Measurements from ENCODE around the gene TMEM164. TPM values are rescaled to one million over a fixed set of nuclear protein-coding genes. Genes with fewer than 3 reads are reported as not detected.

Gene TMEM164
- total RNA-seq, 1 donor from 2014 or later, result 14.2 TPM

DNA sequence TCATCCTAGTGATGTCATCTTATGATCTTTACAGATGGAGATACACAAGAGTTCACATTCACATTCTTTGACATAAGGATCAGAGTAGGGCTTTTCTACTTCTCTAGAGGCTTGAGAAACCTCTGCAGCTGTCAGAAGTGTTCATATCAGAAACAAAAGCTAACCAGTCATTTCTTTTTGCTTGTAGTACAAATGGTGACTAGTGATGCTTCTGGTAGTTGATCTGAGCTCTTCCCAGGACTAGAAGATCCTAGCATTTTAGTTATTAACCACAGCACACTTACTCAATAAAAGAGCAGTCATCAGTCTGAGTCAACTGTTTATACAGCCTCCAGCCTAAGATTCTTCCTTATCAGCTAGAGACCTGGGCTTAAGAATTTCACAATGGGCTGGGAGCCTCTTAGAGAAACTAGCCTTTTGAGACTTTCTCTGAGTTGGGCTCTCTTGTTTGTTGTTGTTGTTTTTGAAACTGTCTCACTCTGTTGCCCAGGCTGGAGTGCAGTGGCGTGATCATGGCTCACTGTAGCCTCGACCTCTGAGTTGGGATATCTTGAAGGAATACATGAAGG lies 84.1 kb downstream of the TMEM164 start:
- Histone ChIP-seq H3K36me3 (ENCODE audit: control insufficient read depth, insufficient read depth, low read length) (no peaks in the 10 kb centered on the region), H3K4me3 (ENCODE audit: low read depth, low read length) (no peak overlapping the region), H3K27me3 (ENCODE audit: control insufficient read depth, insufficient read depth, low read length) (no peaks in the 10 kb centered on the region)
- TF ChIP-seq CTCF (IDR thresholded peaks at IDR 0.05; ENCODE audit: insufficient read depth, low read length, poor library complexity, severe bottlenecking), result no peak
- peak; percentile 75 for DNase-seq (ENCODE audit: low read depth)

DNA sequence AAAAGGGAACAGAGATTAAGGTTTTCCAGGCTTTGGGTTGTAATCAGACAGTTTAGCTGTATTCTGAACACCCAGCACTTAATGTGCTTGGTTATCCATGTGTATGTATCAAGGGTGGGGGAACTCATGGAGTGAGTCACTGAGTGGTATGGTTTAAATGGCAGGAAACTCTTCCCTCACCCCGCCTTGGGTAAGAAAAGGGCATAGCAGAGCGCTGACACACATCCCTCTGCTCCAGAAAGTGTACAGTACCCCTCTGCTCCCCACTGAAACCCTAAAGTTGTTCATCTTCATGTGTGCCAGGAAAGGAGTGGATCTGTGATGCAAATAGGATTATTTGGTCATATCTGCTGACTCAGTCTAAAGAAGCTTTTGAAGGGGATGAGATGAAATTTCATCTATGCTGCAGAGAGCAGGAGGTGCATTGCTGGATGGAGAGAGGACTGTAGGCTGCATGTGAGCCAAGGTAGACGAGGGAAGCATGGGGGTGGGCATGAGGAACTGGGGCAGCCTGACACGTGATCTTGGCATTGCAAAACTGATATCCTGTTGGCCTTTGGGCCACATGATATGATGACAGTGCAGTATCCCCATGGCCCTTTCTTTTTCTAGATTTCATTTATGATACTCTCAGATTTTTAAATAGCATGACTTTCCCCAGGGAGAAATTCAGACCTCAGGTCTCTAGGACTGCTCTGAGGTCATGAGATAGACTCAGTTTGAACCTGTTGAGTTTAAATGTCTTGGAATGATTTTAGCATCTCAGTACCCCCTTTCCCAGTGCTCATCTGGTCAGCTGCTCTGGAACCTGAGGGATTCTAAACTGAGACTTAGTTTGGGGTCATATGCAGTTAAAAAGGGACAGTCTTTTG lies 84.8 kb downstream of the TMEM164 start:
- no peaks in the 10 kb centered on the region for H3K36me3 ChIP-seq (ENCODE audit: control insufficient read depth, insufficient read depth, low read length)
- no peak for TF ChIP-seq CTCF (IDR thresholded peaks at IDR 0.05; ENCODE audit: insufficient read depth, low read length, poor library complexity, severe bottlenecking)
- no peaks in the 10 kb centered on the region for H3K27me3 ChIP-seq (ENCODE audit: control insufficient read depth, insufficient read depth, low read length)
- no peak overlapping the region for H3K4me3 ChIP-seq (ENCODE audit: low read depth, low read length)
- peak; percentile 70 for DNase-seq (ENCODE audit: low read depth)

DNA sequence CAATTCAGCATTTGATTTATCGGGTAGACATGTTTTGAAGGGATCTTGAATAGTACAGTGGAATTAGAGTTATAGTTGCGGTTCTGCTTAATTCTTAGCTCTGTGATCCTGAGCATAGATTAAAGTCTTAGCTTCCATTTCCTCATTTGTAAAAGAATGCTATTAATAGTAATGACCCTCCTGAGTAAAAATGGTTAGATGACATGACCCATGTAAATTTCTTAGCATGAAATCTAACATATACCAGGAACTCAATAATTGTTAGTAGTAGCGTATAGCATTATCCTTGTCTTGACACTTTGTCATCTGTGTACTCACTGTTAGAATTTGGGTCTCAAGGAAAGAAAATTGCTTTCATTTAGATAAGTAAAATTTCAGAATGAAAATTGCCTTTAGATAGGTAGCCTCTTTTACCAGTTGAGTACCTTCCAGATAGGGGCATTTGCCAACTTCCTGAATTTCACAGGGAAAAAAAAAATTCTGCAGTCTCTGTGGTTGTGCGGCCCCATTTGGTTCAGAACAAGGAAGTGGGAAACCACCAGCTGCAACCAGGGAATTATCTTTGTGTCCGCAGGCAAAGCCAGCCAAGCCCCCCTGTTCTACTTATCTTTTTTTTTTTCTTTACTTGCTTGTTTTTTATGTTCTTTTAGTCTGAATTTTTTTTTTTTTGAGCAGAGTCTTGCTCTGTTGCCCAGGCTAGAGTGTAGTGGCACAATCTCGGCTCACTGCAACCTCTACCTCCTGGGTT lies 86.9 kb downstream of the TMEM164 start:
- Histone ChIP-seq H3K4me3 (ENCODE audit: low read depth, low read length) (no peak overlapping the region), H3K36me3 (ENCODE audit: control insufficient read depth, insufficient read depth, low read length) (no peaks in the 10 kb centered on the region), H3K27me3 (ENCODE audit: control insufficient read depth, insufficient read depth, low read length) (no peaks in the 10 kb centered on the region)
- TF ChIP-seq CTCF (IDR thresholded peaks at IDR 0.05; ENCODE audit: insufficient read depth, low read length, poor library complexity, severe bottlenecking), result no peak
- no peak for DNase-seq (ENCODE audit: low read depth)

DNA sequence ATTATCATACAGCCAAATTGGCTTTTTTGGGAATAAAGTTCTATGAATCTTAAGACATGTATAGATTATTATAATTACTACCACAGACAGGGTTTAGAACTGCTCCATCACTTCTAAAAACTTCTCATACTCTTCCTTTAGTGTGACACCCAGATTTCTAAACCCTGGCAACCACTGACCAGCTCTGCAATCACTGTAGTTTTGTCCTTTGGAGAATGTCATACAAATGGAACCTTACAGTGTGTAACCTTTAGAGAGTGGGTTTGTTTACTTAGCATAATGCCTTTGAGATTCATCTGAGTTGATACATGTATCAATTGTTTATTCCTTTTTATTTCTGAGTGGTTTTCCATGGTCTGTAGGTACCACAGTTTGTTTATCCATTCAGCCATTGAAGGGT lies 95.0 kb downstream of the TMEM164 start:
- no peaks in the 10 kb centered on the region for H3K36me3 ChIP-seq (ENCODE audit: control insufficient read depth, insufficient read depth, low read length)
- no peaks in the 10 kb centered on the region for H3K27me3 ChIP-seq (ENCODE audit: control insufficient read depth, insufficient read depth, low read length)
- TF ChIP-seq CTCF (IDR thresholded peaks at IDR 0.05; ENCODE audit: insufficient read depth, low read length, poor library complexity, severe bottlenecking), result no peak
- H3K4me3 ChIP-seq (ENCODE audit: low read depth, low read length), result no peak overlapping the region
- no peak for DNase-seq (ENCODE audit: low read depth)

- no peaks in the 10 kb centered on the region for H3K27me3 ChIP-seq (ENCODE audit: control insufficient read depth, insufficient read depth, low read length)
- DNase-seq (ENCODE audit: low read depth), result no peak
- H3K4me3 ChIP-seq (ENCODE audit: low read depth, low read length), result no peak overlapping the region
- H3K36me3 ChIP-seq (ENCODE audit: control insufficient read depth, insufficient read depth, low read length), result no peaks in the 10 kb centered on the region
- TF ChIP-seq CTCF (IDR thresholded peaks at IDR 0.05; ENCODE audit: insufficient read depth, low read length, poor library complexity, severe bottlenecking), result no peak
These were observed 100.4 kb downstream of the TMEM164 start for GRCh38 chrX:110103344-110103743.
